ENCODE measurements around the gene DACH1.

GRCh38 chr13:71609271-71609670 lies 257.7 kb downstream of the DACH1 start:
- no peak for TF ChIP-seq CTCF (IDR thresholded peaks at IDR 0.05)
- TF ChIP-seq POLR2A (IDR thresholded peaks at IDR 0.05): no peak

Data from lower leg skin (tissue), 3 donors.